Measurements from ENCODE around the gene COL7A1. TPM values are rescaled to one million over a fixed set of nuclear protein-coding genes. Genes with fewer than 3 reads are reported as not detected.
"Not testable (repeated sequence)": the region's sequence is repeated elsewhere in the genome, so short reads cannot be mapped to it uniquely, and the experiment has no call there.

COL7A1 gene
- total RNA-seq, 5 donors from 2014 or later (not counting 1 experiment from before 2014, with no cell fraction given) = 0.33 to 2.3 (median 1.3) TPM

DNA sequence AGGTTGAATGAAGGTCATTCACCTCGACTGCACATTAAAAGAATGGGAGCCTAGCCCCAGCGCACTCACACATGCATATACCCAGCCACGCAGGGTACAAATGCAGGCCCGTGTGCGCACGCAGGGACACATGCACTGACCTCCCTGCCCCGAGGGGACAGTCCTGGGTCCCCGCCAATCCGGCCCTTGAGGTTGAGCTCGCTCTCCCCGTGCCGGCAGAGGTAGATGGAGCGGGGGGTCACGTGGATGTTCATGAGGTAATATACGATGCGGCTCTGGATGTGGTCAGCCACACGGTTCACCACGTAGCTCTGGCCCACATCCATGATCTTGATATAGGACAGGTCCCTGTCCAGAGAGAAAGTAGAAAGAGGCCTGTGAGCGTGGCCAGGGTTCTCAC, 59.0 kb downstream of the COL7A1 start:
- no peaks in the 10 kb centered on the region for H3K9me3 Mint-ChIP-seq
- no peak overlapping the region for H3K27ac ChIP-seq (ENCODE audit: low read length)
- H3K27me3 ChIP-seq (replicated peaks in 1 of 2; ENCODE audit: control insufficient read depth in 2 of 2, extremely low read depth in 1 of 2, insufficient read depth in 2 of 2, low read length in 1 of 2) = no peaks in the 10 kb centered on the region
- 87% methylated on average over 18 of the region's 19 CpGs for WGBS (ENCODE audit: insufficient coverage)
- no peaks in the 10 kb centered on the region for H3K4me1 ChIP-seq (ENCODE audit: control insufficient read depth in 1 of 2, extremely low read depth in 1 of 2, insufficient read depth in 2 of 2, low read length in 2 of 2)
- H3K4me3 Mint-ChIP-seq = no peak overlapping the region
- H3K27me3 Mint-ChIP-seq = no peaks in the 10 kb centered on the region
- H3K27ac Mint-ChIP-seq = no peak overlapping the region
- H3K9me3 ChIP-seq = no peaks in the 10 kb centered on the region
- peaks cover 4% of the 10 kb centered on the region for H3K36me3 Mint-ChIP-seq
- no peak overlapping the region for H3K4me3 ChIP-seq (ENCODE audit: control insufficient read depth in 1 of 2, extremely low read depth in 1 of 2, low read length in 1 of 2)
- ATAC-seq (replicated peaks in 1 of 4) = no peak
- CTCF ChIA-PET = no interaction called here
- H3K36me3 ChIP-seq (ENCODE audit: control insufficient read depth in 2 of 2, extremely low read depth in 1 of 2, insufficient read depth in 1 of 2, low read length in 1 of 2) = peaks cover 0 to 5% of the 10 kb centered on the region in 2 donors
- POLR2A ChIA-PET = no interaction called here
- H3K4me1 Mint-ChIP-seq = peaks cover 0 to 7% (median 3%) of the 10 kb centered on the region in 3 donors
- no peak for DNase-seq

DNA sequence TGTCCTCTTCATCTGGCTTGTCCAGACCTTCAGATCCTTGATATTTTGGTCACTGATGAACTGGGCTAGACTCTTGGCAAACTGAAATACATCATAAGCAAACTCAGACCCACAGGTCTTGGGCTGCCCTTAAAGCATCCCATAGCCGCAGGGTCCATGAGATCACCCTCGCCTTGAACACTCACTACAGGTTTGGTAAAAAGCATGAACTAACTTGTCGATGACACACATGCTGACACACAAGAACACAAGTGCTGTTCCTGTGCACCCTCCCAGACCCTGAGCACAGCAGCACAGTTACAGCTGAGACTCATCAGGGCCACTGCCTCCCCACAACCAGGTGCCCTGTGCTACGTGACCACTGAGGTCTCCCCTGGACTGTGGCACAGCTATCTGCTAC, 59.6 kb downstream of the COL7A1 start:
- peaks cover 4% of the 10 kb centered on the region for H3K36me3 Mint-ChIP-seq
- no peaks in the 10 kb centered on the region for H3K4me1 ChIP-seq (ENCODE audit: control insufficient read depth in 1 of 2, extremely low read depth in 1 of 2, insufficient read depth in 2 of 2, low read length in 2 of 2)
- H3K27me3 Mint-ChIP-seq = no peaks in the 10 kb centered on the region
- no peak overlapping the region for H3K27ac ChIP-seq (ENCODE audit: low read length)
- H3K9me3 ChIP-seq = no peaks in the 10 kb centered on the region
- no peak overlapping the region for H3K4me3 Mint-ChIP-seq
- ChIA-PET POLR2A (no interaction called here), CTCF (no interaction called here)
- H3K4me1 Mint-ChIP-seq = peaks cover 0 to 7% (median 3%) of the 10 kb centered on the region in 3 donors
- no peaks in the 10 kb centered on the region for H3K9me3 Mint-ChIP-seq
- H3K36me3 ChIP-seq (ENCODE audit: control insufficient read depth in 2 of 2, extremely low read depth in 1 of 2, insufficient read depth in 1 of 2, low read length in 1 of 2) = peaks cover 0 to 5% of the 10 kb centered on the region in 2 donors
- no peak for DNase-seq
- WGBS (ENCODE audit: insufficient coverage) = 100% methylated on average over 4 of the region's 4 CpGs
- no peak overlapping the region for H3K4me3 ChIP-seq (ENCODE audit: control insufficient read depth in 1 of 2, extremely low read depth in 1 of 2, low read length in 1 of 2)
- ATAC-seq (replicated peaks in 1 of 4) = no peak
- H3K27ac Mint-ChIP-seq = no peak overlapping the region
- H3K27me3 ChIP-seq (replicated peaks in 1 of 2; ENCODE audit: control insufficient read depth in 2 of 2, extremely low read depth in 1 of 2, insufficient read depth in 2 of 2, low read length in 1 of 2) = no peaks in the 10 kb centered on the region

DNA sequence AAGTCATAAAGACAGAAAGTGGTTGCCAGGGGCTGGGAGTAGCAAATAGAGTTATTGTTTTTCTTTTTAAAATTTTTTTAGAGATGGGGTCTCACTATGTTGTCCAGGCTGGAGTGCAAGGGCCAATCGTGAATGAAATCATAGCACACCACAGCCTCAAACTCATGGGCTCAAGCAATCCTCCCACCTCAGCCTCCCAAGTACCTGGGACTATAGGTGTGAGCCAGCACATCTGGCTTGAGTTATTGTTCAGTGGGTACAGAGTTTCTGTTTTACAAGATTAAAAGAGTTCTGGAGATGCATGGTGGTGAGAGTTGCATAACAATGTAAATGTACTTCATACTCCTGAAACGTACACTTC, 62.2 kb downstream of the COL7A1 start:
- no peak for DNase-seq
- Histone ChIP-seq H3K4me3 (ENCODE audit: control insufficient read depth in 1 of 2, extremely low read depth in 1 of 2, low read length in 1 of 2) (no peak overlapping the region), H3K4me1 (ENCODE audit: control insufficient read depth in 1 of 2, extremely low read depth in 1 of 2, insufficient read depth in 2 of 2, low read length in 2 of 2) (no peaks in the 10 kb centered on the region), H3K9me3 (no peaks in the 10 kb centered on the region), H3K36me3 (ENCODE audit: control insufficient read depth in 2 of 2, extremely low read depth in 1 of 2, insufficient read depth in 1 of 2, low read length in 1 of 2) (peaks cover 0 to 5% of the 10 kb centered on the region in 2 donors), H3K27me3 (replicated peaks in 1 of 2; ENCODE audit: control insufficient read depth in 2 of 2, extremely low read depth in 1 of 2, insufficient read depth in 2 of 2, low read length in 1 of 2) (no peaks in the 10 kb centered on the region), H3K27ac (ENCODE audit: low read length) (no peak overlapping the region)
- Mint-ChIP-seq H3K9me3 (no peaks in the 10 kb centered on the region), H3K36me3 (peaks cover 4% of the 10 kb centered on the region), H3K4me3 (no peak overlapping the region), H3K27me3 (no peaks in the 10 kb centered on the region), H3K27ac (no peak overlapping the region), H3K4me1 (peaks cover 0 to 7% (median 3%) of the 10 kb centered on the region in 3 donors)
- no peak for ATAC-seq (replicated peaks in 1 of 4)
- ChIA-PET CTCF (interaction anchor here in 1 of 2 donors (0.6 to 0.7 kb wide), 2 partner anchors 917 to 1475 kb away, joined by 3 read pairs; no protein-coding TSS in a partner anchor), POLR2A (no interaction called here)
- WGBS (ENCODE audit: insufficient coverage) = no CpG with 5 or more reads among the region's 2 CpGs

- ChIA-PET CTCF (interaction anchor here in 1 of 2 donors (0.6 to 0.7 kb wide), 3 partner anchors 45 to 1475 kb away, joined by 3 to 9 read pairs (median 3); no protein-coding TSS in a partner anchor), POLR2A (no interaction called here)
- H3K4me1 ChIP-seq (ENCODE audit: control insufficient read depth in 1 of 2, extremely low read depth in 1 of 2, insufficient read depth in 2 of 2, low read length in 2 of 2) = no peaks in the 10 kb centered on the region
- no peak for DNase-seq
- H3K9me3 ChIP-seq = no peaks in the 10 kb centered on the region
- no peak overlapping the region for H3K4me3 ChIP-seq (ENCODE audit: control insufficient read depth in 1 of 2, extremely low read depth in 1 of 2, low read length in 1 of 2)
- Mint-ChIP-seq H3K9me3 (no peaks in the 10 kb centered on the region), H3K4me3 (no peak overlapping the region), H3K4me1 (peaks cover 0 to 7% (median 3%) of the 10 kb centered on the region in 3 donors), H3K36me3 (peaks cover 4% of the 10 kb centered on the region), H3K27me3 (no peaks in the 10 kb centered on the region), H3K27ac (no peak overlapping the region)
- no peaks in the 10 kb centered on the region for H3K27me3 ChIP-seq (replicated peaks in 1 of 2; ENCODE audit: control insufficient read depth in 2 of 2, extremely low read depth in 1 of 2, insufficient read depth in 2 of 2, low read length in 1 of 2)
- no peak overlapping the region for H3K27ac ChIP-seq (ENCODE audit: low read length)
- 80% methylated on average over 1 of the region's 6 CpGs for WGBS (ENCODE audit: insufficient coverage)
- peaks cover 0 to 5% of the 10 kb centered on the region in 2 donors for H3K36me3 ChIP-seq (ENCODE audit: control insufficient read depth in 2 of 2, extremely low read depth in 1 of 2, insufficient read depth in 1 of 2, low read length in 1 of 2)
- no peak for ATAC-seq (replicated peaks in 1 of 4)
These were observed 62.7 kb downstream of the COL7A1 start for GRCh38 chr3:48532271-48532976.

GRCh38 chr3:48530701-48531100, 64.4 kb downstream of the COL7A1 start:
- not testable (repeated sequence) for H3K9me3 Mint-ChIP-seq; H3K36me3 ChIP-seq (ENCODE audit: control insufficient read depth in 2 of 2, extremely low read depth in 1 of 2, insufficient read depth in 1 of 2, low read length in 1 of 2); DNase-seq; H3K27me3 Mint-ChIP-seq; H3K36me3 Mint-ChIP-seq; H3K4me1 ChIP-seq (ENCODE audit: control insufficient read depth in 1 of 2, extremely low read depth in 1 of 2, insufficient read depth in 2 of 2, low read length in 2 of 2); H3K9me3 ChIP-seq; H3K27ac Mint-ChIP-seq; H3K27ac ChIP-seq (ENCODE audit: low read length); H3K4me3 Mint-ChIP-seq; H3K4me3 ChIP-seq (ENCODE audit: control insufficient read depth in 1 of 2, extremely low read depth in 1 of 2, low read length in 1 of 2); H3K4me1 Mint-ChIP-seq; H3K27me3 ChIP-seq (replicated peaks in 1 of 2; ENCODE audit: control insufficient read depth in 2 of 2, extremely low read depth in 1 of 2, insufficient read depth in 2 of 2, low read length in 1 of 2); ATAC-seq (replicated peaks in 1 of 4)
- WGBS (ENCODE audit: insufficient coverage) = 100% methylated on average over 2 of the region's 4 CpGs
- CTCF ChIA-PET = interaction anchor here in 1 of 2 donors (0.6 kb wide), 1 partner anchor 15 kb away, joined by 3 read pairs; no protein-coding TSS in a partner anchor
- POLR2A ChIA-PET = interaction anchor here in 1 of 2 donors (0.6 kb wide), 1 partner anchor 91 kb away, joined by 4 read pairs; the partner anchor contains the start of genes CCDC51 and TMA7

DNA sequence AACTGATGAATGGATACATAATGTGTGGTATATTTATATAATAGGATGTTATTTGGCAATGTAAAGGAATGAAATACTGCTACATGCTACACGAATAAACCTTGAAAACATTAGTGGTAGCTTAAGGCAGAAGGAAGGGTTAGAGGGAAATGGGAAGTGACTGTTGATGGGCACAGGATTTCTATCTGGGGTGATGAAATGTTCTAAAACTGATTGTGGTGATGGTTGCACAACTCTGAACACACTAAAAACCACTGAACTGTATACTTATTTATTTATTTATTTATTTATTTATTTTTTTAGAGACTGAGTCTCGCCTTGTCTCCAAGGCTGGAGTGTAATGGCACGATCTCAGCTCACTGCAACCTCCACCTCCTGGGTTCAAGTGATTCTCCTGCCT, 66.4 kb downstream of the COL7A1 start:
- DNase-seq (no peak), ATAC-seq (replicated peaks in 1 of 4) (no peak)
- no peaks in the 10 kb centered on the region for H3K36me3 Mint-ChIP-seq
- CTCF ChIA-PET = no interaction called here
- Histone ChIP-seq H3K36me3 (ENCODE audit: control insufficient read depth in 2 of 2, extremely low read depth in 1 of 2, insufficient read depth in 1 of 2, low read length in 1 of 2) (no peaks in the 10 kb centered on the region), H3K9me3 (no peaks in the 10 kb centered on the region), H3K27me3 (replicated peaks in 1 of 2; ENCODE audit: control insufficient read depth in 2 of 2, extremely low read depth in 1 of 2, insufficient read depth in 2 of 2, low read length in 1 of 2) (no peaks in the 10 kb centered on the region), H3K27ac (ENCODE audit: low read length) (no peak overlapping the region), H3K4me3 (ENCODE audit: control insufficient read depth in 1 of 2, extremely low read depth in 1 of 2, low read length in 1 of 2) (no peak overlapping the region), H3K4me1 (ENCODE audit: control insufficient read depth in 1 of 2, extremely low read depth in 1 of 2, insufficient read depth in 2 of 2, low read length in 2 of 2) (no peaks in the 10 kb centered on the region)
- H3K4me3 Mint-ChIP-seq = no peak overlapping the region
- no peaks in the 10 kb centered on the region for H3K9me3 Mint-ChIP-seq
- peaks cover 0 to 5% (median 0%) of the 10 kb centered on the region in 3 donors for H3K4me1 Mint-ChIP-seq
- POLR2A ChIA-PET = no interaction called here
- H3K27me3 Mint-ChIP-seq = no peaks in the 10 kb centered on the region
- no CpG with 5 or more reads among the region's 3 CpGs for WGBS (ENCODE audit: insufficient coverage)
- H3K27ac Mint-ChIP-seq = no peak overlapping the region

Measured in T-cell (primary cell).